SU-DHL-6 (cell line): ENCODE results near the gene UROC1.

Experiments used
- H2AFZ ChIP-seq: fragments of 200-600 bp; sonication (generic); 2 replicates; pipeline ENCODE4 v1.6.1; 2014; ENCODE audit warnings: low read depth, mild to moderate bottlenecking, moderate library complexity, mixed read lengths, antibody characterized with exemption, low read length; ENCODE audit not compliant: severe bottlenecking
- H3F3A ChIP-seq: fragments of 200-600 bp; shearing (Covaris generic); 2 replicates; pipeline ENCODE4 v1.6.0; 2016; ENCODE audit warnings: antibody characterized with exemption, mild to moderate bottlenecking; ENCODE audit not compliant: insufficient read depth
- H3K27ac ChIP-seq: fragments of 200-600 bp; sonication (generic); 2 replicates; pipeline ENCODE4 v1.5.1; 2016; ENCODE audit warnings: low read depth, mild to moderate bottlenecking, low read length, moderate library complexity, mixed read lengths
- H3K27me3 ChIP-seq: fragments of 200-600 bp; sonication (generic), shearing (Covaris generic); 2 replicates; pipeline ENCODE4 v1.6.0; 2014; ENCODE audit warnings: mild to moderate bottlenecking, low read length
- H3K36me3 ChIP-seq: fragments of 200-600 bp; sonication (generic); 2 replicates; pipeline ENCODE4 v1.6.1; 2014; ENCODE audit warnings: mild to moderate bottlenecking, low read length, mixed read lengths
- H3K4me2 ChIP-seq: fragments of 300-600, 200-600 bp; shearing (Covaris generic), sonication (generic); 2 replicates; pipeline ENCODE4 v1.6.0; 2014; ENCODE audit warnings: low read length, low read depth, mild to moderate bottlenecking; ENCODE audit not compliant: poor library complexity, severe bottlenecking
- H3K4me3 ChIP-seq: fragments of 200-600 bp; sonication (generic); 2 replicates; pipeline ENCODE4 v1.5.1; 2014; ENCODE audit warnings: antibody characterized with exemption, low read length, mild to moderate bottlenecking, mixed read lengths; ENCODE audit not compliant: insufficient read depth, poor library complexity, severe bottlenecking
- H3K79me2 ChIP-seq: fragments of 200-600 bp; sonication (generic); 2 replicates; pipeline ENCODE4 v1.6.1; 2014; ENCODE audit warnings: mild to moderate bottlenecking, low read length, moderate library complexity; ENCODE audit not compliant: insufficient read depth
- H3K9ac ChIP-seq: fragments of 200-600 bp; sonication (generic); 2 replicates; pipeline ENCODE4 v1.7.0; 2014; ENCODE audit warnings: mild to moderate bottlenecking, low read length
- H3K9me2 ChIP-seq: fragments of 200-600 bp; sonication (generic); replicated peaks from 2 replicates; pipeline ENCODE4 v1.6.1; 2014; ENCODE audit warnings: low read length; ENCODE audit not compliant: insufficient read depth
- H3K9me3 ChIP-seq: fragments of 200-600 bp; sonication (generic); 2 replicates; pipeline ENCODE4 v1.6.1; 2014; ENCODE audit warnings: low read length, mixed read lengths; ENCODE audit not compliant: insufficient read depth
- H4K20me1 ChIP-seq: fragments of 200-600 bp; sonication (generic); 2 replicates; pipeline ENCODE4 v1.6.1; 2014; ENCODE audit warnings: low read depth, mild to moderate bottlenecking, antibody characterized with exemption, low read length, moderate library complexity, mixed read lengths
- EZH2phosphoT487 ChIP-seq: fragments of 200-600 bp; sonication (generic), shearing (Covaris generic); conservative IDR thresholded peaks from 2 replicates; pipeline ENCODE4 v1.6.1; 2018; ENCODE audit warnings: mild to moderate bottlenecking, antibody characterized with exemption, low read length, moderate library complexity, mixed read lengths
- TF ChIP-seq, protein P1 (sequence below): fragments of 200-600 bp; sonication (generic); IDR thresholded peaks from one replicate; pipeline ENCODE4 v1.5.1; 2017; ENCODE audit warnings: antibody characterized with exemption, mild to moderate bottlenecking, low read length, moderate library complexity; ENCODE audit not compliant: insufficient read depth, poor library complexity, severe bottlenecking

The UROC1 gene

GRCh38 chr3:126510308-126510910 is 7.2 kb downstream of the UROC1 start:
- no peaks in the 10 kb centered on the region for H3K27me3 ChIP-seq
- no peaks in the 10 kb centered on the region for H4K20me1 ChIP-seq
- no peak for TF ChIP-seq EZH2phosphoT487
- TF ChIP-seq, protein P1, sequence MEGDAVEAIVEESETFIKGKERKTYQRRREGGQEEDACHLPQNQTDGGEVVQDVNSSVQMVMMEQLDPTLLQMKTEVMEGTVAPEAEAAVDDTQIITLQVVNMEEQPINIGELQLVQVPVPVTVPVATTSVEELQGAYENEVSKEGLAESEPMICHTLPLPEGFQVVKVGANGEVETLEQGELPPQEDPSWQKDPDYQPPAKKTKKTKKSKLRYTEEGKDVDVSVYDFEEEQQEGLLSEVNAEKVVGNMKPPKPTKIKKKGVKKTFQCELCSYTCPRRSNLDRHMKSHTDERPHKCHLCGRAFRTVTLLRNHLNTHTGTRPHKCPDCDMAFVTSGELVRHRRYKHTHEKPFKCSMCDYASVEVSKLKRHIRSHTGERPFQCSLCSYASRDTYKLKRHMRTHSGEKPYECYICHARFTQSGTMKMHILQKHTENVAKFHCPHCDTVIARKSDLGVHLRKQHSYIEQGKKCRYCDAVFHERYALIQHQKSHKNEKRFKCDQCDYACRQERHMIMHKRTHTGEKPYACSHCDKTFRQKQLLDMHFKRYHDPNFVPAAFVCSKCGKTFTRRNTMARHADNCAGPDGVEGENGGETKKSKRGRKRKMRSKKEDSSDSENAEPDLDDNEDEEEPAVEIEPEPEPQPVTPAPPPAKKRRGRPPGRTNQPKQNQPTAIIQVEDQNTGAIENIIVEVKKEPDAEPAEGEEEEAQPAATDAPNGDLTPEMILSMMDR, result no peak
- H3F3A ChIP-seq, result no peaks in the 10 kb centered on the region
- no peaks in the 10 kb centered on the region for H3K9me3 ChIP-seq
- no peak overlapping the region for H3K9ac ChIP-seq
- no peaks in the 10 kb centered on the region for H3K9me2 ChIP-seq
- H3K79me2 ChIP-seq, result no peaks in the 10 kb centered on the region
- no peaks in the 10 kb centered on the region for H3K36me3 ChIP-seq
- H3K27ac ChIP-seq, result no peak overlapping the region
- H3K4me3 ChIP-seq, result no peak overlapping the region
- no peak overlapping the region for H3K4me2 ChIP-seq
- H2AFZ ChIP-seq, result no peak overlapping the region

DNA sequence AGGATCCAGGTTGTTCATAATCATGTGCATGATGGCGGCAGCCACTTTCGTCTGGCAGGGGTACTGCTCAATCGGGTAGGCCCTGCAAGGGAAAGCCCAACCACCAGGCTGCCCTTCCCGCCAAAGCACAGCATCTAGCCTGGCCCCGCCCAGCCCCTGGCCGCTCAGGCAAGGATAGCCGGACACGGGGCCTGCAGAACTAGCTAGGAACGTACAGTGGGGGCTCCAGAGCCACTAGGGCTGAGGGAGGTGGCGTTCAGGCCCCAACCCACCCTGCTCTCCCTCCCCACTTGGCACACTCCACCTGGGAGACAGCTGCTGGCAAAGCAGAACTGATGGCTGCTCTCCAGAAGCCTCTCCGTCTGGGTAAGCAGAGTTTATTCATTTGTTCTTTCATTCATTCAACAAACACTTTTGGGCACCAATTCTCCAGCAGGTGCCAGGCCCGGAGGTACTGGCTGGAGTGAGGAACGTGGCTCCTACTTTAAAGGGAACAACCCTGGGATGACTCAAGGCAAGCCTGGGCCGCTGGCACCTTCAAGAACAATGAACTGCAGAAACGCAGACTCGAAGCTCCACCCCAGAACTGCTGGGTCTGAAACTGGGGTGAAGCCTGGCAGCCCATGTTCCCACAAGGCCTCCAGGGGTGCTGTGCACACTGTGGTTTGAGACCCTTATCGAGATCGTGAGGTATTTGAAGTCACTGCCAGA is 7.8 kb downstream of the UROC1 start:
- H4K20me1 ChIP-seq, result no peaks in the 10 kb centered on the region
- no peaks in the 10 kb centered on the region for H3F3A ChIP-seq
- TF ChIP-seq, protein P1, result no peak
- TF ChIP-seq EZH2phosphoT487, result no peak
- H3K9me3 ChIP-seq, result no peaks in the 10 kb centered on the region
- no peaks in the 10 kb centered on the region for H3K36me3 ChIP-seq
- H3K9ac ChIP-seq, result no peak overlapping the region
- H3K9me2 ChIP-seq, result no peaks in the 10 kb centered on the region
- H3K27ac ChIP-seq, result no peak overlapping the region
- H2AFZ ChIP-seq, result no peak overlapping the region
- no peak overlapping the region for H3K4me2 ChIP-seq
- H3K79me2 ChIP-seq, result no peaks in the 10 kb centered on the region
- no peak overlapping the region for H3K4me3 ChIP-seq
- H3K27me3 ChIP-seq, result no peaks in the 10 kb centered on the region

GRCh38 chr3:126508564-126508964 is 9.0 kb downstream of the UROC1 start:
- no peaks in the 10 kb centered on the region for H3K79me2 ChIP-seq
- TF ChIP-seq, protein P1, result no peak
- no peak overlapping the region for H3K4me2 ChIP-seq
- H3K36me3 ChIP-seq, result no peaks in the 10 kb centered on the region
- no peak overlapping the region for H3K9ac ChIP-seq
- H3K9me3 ChIP-seq, result no peaks in the 10 kb centered on the region
- H3F3A ChIP-seq, result no peaks in the 10 kb centered on the region
- H3K27ac ChIP-seq, result no peak overlapping the region
- H3K9me2 ChIP-seq, result no peaks in the 10 kb centered on the region
- no peak overlapping the region for H2AFZ ChIP-seq
- no peaks in the 10 kb centered on the region for H3K27me3 ChIP-seq
- H3K4me3 ChIP-seq, result no peak overlapping the region
- no peaks in the 10 kb centered on the region for H4K20me1 ChIP-seq
